GM12801 (cell line): ENCODE results near the gene ZNF670.

Experiments
- TF ChIP-seq, protein P1 (sequence below): IDR thresholded peaks from one replicate; pipeline ENCODE4 v1.5.1; 2011; ENCODE audit warnings: control low read depth; ENCODE audit not compliant: insufficient read length; ENCODE audit errors: extremely low read depth

ZNF670 gene

DNA sequence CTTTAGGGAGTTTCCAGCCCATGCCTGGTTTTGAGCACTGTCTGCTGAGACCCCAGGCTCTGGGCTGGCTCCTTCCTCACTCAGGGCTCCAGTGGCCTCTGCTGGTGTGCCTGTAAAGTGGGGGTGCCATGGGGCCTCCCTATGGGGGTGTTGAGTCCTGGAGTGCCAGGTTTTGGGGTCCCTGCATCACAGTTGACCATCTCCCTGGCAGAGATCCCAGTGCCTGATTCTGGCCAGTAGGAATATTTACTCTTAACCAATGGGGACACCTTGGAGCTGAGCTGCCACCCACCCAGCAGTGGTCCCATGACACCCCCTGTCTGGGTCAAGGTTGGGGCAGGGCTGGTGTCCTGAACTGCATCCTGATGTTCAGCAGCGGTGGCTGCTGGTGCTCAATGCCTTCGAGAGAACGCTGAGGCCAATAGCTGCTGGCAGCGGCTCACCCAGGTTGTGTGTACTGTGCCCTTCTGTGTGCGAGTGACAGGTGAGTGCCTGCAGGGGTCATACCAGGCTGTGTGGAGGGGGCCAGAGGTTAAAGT lies 35.2 kb upstream of the ZNF670 start:
- TF ChIP-seq, protein P1, sequence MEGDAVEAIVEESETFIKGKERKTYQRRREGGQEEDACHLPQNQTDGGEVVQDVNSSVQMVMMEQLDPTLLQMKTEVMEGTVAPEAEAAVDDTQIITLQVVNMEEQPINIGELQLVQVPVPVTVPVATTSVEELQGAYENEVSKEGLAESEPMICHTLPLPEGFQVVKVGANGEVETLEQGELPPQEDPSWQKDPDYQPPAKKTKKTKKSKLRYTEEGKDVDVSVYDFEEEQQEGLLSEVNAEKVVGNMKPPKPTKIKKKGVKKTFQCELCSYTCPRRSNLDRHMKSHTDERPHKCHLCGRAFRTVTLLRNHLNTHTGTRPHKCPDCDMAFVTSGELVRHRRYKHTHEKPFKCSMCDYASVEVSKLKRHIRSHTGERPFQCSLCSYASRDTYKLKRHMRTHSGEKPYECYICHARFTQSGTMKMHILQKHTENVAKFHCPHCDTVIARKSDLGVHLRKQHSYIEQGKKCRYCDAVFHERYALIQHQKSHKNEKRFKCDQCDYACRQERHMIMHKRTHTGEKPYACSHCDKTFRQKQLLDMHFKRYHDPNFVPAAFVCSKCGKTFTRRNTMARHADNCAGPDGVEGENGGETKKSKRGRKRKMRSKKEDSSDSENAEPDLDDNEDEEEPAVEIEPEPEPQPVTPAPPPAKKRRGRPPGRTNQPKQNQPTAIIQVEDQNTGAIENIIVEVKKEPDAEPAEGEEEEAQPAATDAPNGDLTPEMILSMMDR: no peak

GRCh38 chr1:247113094-247113497 lies 34.5 kb upstream of the ZNF670 start:
- TF ChIP-seq, protein P1: no peak

DNA sequence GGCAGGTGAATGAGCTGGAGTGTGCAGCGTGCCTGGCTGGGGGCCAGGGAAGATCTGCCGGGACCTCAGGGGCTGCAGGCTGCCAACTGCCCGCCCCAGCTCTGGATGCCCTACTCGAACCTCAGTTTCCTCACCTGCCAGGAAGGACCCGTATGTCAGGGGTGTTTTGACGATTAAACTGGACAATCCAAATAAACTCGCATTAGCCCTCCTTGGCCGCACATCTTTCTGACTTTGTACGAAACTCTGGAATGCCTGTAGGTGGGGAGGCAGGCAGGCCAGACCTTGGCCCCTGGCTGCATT lies 33.8 kb upstream of the ZNF670 start:
- TF ChIP-seq, protein P1: no peak

GRCh38 chr1:247111700-247112478 lies 33.3 kb upstream of the ZNF670 start:
- TF ChIP-seq, protein P1: no peak

GRCh38 chr1:247111259-247111699 lies 32.7 kb upstream of the ZNF670 start:
- TF ChIP-seq, protein P1: no peak

- TF ChIP-seq, protein P1: no peak
Measured at GRCh38 chr1:247110627-247111258, 32.1 kb upstream of the ZNF670 start.

DNA sequence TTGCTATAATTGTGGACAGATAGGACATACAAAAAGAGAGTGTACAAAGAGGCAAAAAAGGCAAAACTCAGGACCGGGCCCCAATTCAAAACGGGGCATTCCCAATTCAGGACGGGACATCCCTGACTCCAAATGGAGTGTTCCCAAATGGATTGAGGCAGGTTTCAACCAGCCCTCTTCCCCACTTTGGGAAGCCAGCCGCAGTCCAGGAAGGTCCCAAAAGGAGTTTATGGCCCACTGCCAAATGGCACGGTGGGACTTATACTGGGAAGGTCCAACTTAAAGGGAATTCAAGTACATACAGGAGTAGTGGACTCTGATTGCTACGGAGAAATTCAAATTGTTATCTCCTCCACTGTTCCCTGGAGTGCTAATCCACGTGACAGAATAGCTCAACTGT lies 29.1 kb upstream of the ZNF670 start:
- TF ChIP-seq, protein P1: no peak
